MV-4-11 (cell line): ENCODE measurements around the gene HLA-DRA.

Source experiments
- DNase-seq: peaks from one replicate; lab custom pipeline; 2025; lab: John Stamatoyannopoulos, UW

HLA-DRA gene

DNA sequence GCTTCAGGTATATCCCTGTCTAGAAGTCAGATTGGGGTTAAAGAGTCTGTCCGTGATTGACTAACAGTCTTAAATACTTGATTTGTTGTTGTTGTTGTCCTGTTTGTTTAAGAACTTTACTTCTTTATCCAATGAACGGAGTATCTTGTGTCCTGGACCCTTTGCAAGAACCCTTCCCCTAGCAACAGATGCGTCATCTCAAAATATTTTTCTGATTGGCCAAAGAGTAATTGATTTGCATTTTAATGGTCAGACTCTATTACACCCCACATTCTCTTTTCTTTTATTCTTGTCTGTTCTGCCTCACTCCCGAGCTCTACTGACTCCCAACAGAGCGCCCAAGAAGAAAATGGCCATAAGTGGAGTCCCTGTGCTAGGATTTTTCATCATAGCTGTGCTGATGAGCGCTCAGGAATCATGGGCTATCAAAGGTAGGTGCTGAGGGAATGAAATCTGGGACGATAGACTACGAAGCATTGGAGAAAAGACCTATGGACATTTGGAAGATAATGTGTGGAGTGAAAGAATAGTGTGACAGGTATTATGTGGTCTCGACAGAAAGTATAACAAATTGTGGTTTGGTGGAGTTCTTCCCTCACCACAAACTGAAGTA is at the start of gene HLA-DRA:
TSS of gene HLA-DRA (plus strand) at position 286 of the 613 bp plus-strand sequence. CDS start at position 350, 64 bp downstream.
- DNase-seq = peak; percentile 69

DNA sequence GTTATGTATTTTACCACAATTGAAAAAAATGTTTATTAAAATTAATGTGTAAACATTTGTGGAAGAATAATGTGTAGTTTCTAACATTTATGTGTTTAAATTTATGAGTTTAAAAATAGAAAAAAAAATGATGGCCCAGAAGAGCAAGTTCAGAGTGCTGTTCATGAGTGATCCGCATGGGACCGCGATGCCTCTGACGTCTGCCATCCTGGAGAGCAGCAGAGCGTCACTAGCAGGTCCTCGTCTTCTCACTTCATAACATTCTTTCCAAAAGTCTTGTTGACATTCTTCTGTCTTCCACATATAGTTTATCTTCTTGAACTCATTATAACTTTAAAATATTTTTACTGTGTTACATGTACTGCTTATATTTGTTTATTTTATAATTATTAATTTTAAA is 48.2 kb upstream of the HLA-DRA start:
- no peak for DNase-seq

DNA sequence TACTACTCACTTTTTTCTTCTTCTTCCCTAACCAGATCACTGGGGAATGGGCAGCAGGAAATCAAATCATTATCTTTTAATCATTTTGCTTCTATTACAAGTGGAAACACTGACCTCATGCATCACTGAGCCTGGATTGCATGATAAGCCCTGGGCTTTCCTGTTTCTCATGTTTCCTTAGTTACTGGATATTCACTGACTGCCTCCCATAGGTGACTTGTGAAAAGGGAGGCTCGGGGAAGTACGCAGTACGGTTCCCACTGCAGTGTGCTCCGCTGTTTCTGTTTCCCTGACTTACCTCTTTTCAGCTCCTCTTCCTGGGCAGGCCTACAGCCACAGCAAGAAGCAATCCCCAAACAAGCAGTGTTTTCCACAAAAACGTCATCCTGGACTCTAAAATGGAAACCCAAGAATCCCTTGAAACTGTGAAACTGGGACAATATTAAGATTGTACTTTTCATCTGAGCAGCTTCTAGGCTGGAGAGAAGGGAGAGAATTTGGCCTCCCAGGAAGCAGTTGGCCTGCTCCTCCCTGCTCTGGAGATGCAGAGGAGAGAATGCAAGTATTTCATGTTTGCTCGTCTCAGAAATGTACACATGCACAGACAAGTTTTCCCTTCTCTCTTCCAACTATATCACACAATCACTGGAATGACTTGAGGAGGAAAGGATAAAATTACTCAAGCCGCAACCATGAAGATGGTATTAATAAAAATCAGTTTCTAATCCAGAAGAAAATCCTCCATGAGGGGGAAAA is 45.8 kb upstream of the HLA-DRA start:
- no peak for DNase-seq

DNA sequence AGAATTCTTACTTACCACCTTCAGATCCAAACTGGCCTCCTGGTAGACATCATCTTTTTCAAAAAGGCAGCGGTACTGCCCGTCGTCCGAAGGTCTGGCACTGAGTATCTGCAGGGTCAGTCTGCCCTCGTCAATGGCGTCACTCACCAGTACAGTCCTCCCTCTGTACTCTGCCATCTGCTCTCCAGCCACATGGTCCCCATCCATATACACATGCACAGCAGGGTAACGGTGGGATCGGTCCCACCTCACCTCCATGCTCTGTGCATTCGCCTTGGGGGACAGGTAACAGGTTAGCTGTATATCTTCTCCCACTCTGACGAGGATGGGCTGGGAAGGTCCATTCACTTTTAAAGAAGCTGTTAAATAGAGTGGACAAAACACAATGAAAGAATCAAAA is 43.7 kb upstream of the HLA-DRA start:
- no peak for DNase-seq

DNA sequence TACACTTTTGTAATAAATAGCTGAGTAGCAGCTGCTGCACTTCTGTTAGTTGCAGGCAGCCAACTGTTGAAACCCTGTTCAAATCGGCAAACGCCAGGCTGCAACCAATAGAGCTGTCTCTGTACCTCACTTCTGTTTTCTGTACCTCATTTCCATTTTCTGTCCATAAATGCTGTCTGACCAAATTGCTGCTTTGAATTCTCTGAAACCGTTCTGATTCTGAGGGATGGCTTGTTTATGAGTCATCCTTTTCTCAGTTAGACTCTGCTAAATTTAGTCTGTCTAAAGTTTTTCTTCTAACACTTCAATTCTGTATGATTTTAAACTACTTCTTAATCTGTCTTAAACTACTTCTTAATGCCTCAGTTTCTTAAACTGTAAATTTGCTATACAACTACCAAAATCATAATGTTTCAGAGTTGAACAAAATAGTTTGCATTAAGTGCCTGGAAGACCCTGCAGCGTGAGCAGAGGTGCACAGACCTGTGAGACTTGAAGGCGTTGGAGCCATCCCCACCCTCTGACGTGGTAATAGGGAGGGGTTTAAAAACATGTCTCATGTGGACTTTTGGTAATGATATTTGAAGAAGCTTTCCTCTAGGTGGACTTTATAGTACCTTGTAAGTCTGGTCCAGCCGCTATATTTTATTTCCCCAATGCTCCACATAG is 42.3 kb upstream of the HLA-DRA start:
- DNase-seq = peak; percentile 88

DNA sequence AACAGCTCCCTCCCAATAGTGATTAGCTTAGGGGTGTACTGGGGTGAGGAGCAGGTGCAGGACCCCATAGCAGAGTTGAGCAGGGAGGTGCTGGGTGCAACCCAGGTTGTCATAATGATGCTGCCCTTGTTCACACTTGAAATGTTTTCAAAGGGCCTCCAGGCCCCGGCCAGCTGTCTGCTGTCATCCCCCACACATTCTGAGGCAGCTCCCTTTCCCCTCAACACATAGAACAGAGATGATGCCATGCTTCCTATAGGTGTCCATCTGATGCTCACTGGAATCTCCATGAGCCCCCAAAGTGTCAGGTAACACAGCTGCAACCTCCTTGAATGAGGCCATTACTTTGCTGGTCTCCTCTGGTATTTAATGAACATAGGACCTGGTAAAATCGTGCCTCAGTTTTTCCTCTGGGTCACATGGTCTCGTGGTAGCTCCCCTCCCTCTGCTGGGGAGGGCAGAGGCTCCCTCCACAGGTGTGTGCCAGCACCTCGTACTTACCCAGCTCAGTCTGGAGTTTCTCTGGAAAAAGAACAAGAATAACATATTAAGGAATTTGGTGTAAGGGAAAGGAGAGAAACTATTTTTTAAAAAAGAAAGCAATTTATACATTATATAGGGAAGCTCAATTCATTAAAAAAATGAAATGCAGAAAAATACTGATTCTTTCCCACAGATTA is 38.3 kb upstream of the HLA-DRA start:
- no peak for DNase-seq

DNA sequence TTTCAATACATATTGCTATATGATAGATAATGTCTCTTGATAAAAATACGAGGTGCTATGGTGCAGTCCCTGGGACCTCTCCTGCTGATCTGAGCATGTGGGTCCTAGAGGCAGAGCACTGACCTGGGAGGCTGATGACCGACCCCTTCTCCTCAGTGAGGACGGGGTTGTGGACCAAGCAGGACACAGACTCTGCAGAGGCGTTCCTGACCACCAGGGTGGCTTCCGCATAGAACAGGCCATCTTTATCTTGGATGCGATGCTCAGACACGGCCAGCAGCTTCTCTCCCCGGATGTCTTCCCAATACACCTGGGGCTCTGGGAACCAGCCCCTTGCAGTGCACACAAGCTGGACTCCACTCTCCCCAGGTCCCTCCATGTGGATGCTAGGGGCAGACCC is 36.9 kb upstream of the HLA-DRA start:
- no peak for DNase-seq

DNA sequence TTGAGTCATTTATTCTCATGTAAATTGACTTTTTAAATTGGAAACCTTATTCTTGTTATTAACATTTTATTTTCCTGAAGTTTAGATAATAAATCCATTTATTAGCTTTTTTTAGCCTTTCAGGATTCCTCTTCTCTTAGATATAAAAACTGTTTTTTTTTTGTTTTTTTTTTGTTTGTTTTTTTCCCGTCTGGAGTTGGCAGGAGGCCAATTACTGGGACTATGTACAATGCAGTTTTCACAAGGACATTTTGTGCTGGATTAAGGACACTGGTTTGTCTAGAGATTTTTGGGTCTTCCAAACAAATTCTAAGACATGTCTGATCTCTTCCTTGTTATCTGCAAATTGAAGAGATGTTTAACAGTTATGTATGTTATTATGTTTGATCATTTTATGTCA is 34.0 kb upstream of the HLA-DRA start:
- no peak for DNase-seq

DNA sequence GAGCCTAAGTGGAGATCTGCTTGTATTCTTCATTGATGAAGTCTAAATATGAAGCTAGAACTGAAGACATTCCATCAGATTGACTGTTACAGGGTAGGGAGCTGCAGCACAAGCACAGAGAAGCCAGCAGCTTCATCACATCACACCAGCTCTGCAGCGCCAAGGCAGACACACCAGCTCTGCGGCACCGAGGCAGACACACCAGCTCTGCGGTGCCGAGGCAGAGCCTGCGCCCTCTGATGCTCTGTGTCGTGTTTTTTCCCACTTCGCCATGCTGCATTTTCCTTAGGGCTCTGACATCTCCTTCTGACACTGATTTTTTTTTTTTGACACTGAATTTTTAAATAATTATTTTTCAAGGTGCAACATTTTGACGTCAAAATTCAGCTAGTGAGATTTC is 33.5 kb upstream of the HLA-DRA start:
- DNase-seq = no peak

DNA sequence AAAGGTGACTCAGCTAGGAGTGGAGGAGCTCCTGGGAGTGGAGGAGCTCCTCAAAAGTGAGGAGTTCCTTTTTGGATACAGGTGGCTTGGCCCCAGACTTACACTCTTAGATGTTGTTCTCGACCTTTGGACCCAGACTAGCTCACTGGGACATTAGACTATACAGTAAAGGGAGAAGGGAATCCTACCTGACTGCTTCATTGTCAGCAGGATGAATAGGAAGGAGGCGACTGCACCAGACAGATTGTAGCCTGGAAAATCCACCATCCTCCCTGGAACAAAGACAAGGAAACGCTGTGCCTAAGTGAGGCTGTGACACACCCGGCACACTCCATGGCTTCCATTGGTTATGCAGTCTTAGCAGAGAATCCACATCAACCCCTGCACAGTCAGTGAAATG is 32.8 kb upstream of the HLA-DRA start, which contains the start of gene BTNL2:
TSS of gene BTNL2 (minus strand) at position 325 of the 400 bp plus-strand sequence. CDS start at position 267, 58 bp downstream.
- DNase-seq = no peak

DNA sequence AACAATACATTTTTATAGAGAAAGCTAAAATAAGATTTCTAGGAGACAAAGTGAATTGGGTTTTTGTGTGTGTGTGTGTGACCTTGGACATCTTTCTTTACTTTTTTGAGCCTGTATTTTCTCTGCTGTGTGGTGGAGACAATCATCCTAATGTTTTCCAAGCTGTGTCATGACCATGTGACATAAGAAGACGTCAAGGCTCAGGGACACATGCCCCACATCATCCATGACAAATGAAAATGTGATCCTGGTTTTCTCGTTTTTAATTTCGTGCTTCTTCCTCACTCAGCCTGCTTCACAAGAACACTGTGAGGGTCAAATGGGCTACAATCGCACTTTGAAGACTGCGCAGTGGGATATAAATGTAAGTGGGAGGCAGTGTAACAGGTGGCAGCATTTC is 28.8 kb upstream of the HLA-DRA start:
- DNase-seq = no peak

DNA sequence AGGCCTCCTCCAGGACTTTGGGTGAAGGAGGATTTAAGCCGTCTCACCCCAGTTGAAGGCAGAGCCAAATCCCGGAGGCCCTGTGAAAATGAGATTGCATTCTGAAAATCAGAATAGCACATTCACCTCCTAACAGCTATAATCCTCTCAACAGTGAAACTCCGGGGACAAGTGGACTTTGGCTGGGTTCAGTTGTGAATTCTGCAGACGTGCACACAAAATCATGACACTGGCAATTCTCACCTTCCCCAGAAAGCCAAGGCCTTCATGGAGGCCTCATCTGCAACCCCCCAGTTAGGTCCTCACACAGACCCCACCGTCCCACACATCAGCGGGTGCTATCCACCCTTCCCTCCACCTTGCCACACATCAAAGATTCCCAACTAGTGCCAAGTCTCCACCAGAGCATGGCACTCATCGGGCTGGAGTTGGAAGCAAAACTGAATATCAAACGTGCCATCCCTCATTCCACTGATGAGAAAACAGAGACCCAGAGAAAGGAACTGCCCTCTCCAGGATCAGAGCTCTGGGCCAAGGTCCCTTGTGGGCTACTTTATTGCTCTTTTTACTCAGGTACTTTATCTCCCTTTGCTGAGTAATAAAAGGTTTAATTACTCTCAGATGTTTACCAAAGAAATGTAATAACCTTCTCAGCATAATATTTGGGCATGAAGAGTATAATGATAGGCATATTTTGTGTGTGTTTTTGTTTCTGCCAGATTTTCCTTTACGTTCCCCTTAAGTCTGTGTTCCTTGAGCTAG is 27.9 kb upstream of the HLA-DRA start:
- DNase-seq = no peak

DNA sequence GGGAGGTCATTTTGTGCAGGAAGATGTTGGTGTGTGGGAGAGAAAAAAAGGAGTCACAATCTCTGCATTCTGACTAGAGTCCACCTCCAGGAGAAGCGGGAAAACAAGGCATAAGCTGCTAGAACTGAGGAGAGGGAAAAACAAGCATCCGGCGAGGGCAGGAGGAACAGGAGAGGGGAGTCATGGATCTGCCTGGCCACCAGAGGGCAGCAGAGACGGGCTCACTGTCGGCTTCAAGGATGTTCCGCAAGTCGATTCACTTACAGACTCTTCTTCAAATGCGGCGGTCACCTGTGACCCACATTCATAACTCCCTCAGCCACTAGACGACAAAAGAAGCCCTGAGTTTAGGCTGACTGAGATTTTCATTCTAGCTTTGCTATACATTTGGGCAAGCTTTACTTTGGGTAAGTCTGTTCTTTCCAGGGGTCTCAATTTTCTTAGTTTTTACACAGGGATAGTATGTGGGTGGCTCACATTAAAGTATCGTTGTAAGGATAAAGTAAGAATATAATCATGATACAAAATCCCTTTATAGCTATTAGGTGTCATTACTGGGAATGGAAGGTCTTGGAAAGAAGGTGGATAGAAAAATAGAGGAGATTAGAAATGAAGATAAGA is 26.1 kb upstream of the HLA-DRA start:
- DNase-seq = peak; percentile 58

DNA sequence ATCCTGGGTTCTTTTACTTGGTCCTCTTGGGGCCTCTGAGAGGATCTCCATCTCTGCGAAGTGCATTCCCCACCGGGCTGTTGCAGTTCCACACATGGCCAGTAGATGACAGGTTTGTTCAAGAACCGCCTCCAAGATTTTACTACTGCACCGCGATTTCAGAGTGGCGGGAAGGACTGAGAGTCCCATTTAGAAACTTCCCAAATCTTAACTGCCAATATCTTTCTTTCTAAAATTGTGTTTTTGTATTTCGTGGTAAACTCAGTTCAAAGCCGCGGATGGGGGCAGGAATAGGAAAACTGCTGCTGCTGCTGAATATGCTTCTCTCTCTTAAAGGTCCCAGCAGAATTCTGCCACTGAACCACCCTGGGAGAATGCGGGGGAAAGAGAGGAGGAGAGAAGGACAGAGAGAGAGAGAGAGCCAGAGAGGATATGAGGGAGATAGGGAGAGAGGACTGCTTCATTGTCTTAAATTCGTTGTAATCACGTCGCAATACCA is 24.1 kb upstream of the HLA-DRA start:
- DNase-seq = peak; percentile 50

DNA sequence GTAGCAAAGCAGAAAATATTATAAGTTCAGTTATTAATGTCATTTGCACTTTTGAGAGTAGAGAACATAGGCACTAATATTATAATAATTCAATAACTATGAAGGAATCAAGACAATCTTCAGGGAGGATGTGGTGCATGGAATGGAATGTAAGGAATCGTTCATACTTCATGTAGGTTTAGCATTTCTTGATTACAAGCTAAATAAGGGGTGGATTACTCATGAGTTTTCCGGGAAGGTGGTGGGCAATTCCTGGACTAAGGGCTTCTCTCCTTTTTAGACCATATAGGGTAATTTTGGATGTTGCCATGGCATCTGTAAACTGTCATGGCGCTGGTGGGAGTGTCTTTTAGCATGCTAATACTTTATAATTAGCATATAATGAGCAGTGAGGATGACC is 23.7 kb upstream of the HLA-DRA start:
- no peak for DNase-seq

DNA sequence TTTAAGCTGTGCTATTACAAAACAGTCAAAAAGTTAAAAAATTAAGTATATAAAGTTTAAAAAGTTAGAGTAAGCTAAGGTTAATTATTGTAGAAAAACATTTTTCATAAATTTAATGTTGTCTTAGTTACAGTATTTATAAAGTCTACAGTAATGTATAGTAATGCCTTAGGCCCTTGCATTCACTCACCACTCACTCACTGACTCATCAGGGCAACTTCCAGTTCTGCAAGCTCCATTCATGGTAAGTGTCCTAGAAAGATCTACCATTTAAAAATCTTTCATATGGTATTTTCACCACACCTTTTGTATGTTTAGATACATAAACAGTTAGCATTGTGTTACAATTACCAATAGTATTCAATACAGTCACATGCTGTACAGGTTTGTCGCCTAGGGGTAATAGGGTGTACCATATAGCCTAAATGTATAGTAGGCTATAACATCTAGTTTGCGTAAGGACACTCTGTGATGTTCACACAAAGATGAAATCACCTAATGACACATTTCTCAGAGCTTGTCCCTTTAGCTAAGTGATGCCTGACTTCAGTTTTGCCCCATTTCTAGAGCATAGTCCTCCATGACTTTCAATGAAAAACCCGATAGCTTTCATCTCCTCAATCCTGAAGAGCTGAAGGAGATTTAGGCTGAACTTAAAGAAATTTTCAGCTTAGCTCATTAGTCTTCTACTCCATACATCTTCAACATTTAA is 14.9 kb upstream of the HLA-DRA start:
- no peak for DNase-seq

DNA sequence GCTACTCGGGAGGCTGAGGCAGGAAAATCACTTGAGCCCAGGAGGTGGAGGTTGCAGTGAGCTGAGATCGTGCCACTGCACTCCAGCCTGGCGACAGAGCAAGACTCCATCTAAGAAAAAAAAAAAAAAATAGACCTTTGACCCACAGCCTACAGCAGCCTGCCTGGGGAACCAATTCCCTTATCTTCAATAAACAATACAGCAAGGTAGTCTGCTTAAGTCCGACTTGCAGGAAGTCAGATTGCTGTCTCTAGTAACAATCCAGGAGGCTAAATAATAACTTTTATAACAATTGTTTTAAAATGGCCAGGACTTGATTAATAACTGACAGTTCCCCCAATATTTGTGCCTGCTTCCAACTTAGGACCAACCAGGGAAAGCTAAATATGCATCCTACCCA is 13.3 kb upstream of the HLA-DRA start:
- no peak for DNase-seq

DNA sequence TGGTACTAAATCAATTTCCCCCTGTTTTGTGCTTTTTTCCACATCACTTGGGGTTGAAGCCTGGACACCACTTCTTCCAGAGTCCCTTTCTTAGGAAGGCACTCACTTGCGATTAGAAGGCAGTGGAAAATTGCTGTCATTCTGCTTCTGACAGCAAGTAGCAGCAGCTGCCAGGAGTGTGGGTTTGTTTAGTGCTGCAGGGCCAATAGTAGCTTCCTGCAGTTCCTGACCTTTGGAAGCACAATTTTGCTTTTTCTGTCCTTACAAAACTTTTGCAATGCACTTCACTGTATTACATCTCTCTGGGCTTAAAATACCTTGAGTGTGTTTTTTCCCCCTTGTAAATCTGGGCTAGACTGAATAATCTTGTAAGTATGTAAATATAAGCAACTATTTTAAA is 12.5 kb upstream of the HLA-DRA start:
- no peak for DNase-seq

DNA sequence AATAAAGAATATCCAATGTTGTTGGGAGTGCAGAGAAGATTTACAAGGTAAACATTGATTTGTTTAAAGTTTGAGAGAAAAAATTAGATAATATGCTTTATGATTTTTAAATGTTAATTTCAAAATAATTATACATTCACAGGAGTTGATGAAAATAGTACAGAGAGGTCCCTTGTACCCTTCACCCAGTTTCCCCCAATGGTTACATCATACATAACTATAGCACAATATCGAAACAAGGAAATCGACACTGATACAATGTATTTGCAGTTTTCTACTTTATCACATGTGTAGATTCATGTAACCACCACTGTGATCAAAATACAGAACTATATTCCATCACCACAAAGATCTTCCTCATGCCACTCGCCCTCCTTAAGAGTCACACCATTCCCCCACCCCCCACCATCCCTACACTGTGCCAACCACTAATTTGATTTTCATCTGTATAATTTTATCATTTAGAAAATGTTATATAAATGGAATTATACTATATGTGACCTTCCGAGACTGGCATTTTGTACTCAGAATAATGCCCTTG is 11.7 kb upstream of the HLA-DRA start:
- no peak for DNase-seq

DNA sequence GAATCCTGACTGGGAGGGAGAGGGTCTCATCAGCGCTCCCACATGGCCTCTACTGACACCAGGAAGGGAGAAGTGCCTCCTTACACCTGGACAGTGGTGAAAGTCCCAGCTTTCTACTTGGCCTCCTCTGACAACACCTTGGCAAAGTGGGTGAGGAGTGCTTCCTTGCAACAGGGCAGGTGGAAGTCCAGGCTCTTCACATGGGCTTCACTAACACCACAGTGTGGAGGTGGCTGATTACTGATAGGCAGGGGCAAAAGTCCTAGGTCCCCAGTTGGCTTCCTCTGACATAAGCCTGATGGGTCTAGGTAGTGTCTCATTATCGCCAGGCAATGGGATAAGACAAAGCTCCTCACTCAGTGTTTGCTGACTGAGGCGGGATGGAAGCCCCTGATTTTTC is 9.5 kb upstream of the HLA-DRA start:
- DNase-seq = no peak
